ENCODE results near the gene CBFA2T3.

Gene CBFA2T3

DNA sequence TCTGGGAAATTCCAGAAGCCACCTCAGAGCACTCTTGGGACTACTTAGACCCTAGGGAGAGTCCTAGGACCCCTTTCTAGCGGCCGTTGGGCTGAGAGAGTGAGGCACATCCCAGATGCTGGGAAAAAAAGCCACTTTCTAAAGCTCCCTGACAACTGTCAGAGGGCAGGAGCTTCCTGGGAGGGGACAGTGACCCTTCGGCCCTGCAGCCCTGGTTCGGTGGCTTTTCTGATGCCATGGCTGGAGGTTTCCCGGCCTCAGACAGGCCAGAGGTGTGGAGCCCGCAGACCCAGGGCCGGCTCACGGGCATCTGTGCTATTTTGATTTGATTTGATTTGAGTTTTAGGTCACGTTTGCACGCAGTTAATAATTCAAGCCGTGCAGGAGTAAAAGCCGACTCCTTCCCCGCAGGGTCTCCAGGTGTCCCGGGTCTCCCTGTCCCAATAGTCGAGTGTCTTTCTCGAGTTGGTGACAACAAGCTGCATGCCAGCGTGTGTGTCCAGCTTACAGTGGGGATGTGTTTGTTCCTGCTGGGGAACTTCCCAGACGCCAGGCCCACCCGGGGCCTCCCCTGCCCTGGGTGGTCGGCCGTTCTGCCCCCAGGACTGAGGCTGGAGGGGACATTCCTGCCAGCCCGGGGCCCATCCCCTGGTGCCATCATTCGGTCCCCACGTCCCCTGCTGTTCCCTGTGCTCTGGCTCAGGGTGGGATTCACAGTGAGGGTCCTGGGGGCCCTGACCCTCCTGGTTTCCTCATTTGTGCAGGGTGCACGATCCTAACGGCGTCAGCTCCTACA lies 1.0 kb upstream of the CBFA2T3 start:
- no peak overlapping the region for H3K4me3 ChIP-seq (ENCODE audit: low read depth in 1 of 2, low read length in 2 of 2)
- no peaks in the 10 kb centered on the region for H3K9me3 ChIP-seq (ENCODE audit: control insufficient read depth in 1 of 2, low read length in 2 of 2)
- H3K36me3 ChIP-seq (ENCODE audit: control insufficient read depth in 1 of 2, insufficient read depth in 2 of 2, low read length in 2 of 2): no peaks in the 10 kb centered on the region
- H3K4me1 ChIP-seq (ENCODE audit: control insufficient read depth in 1 of 2, insufficient read depth in 2 of 2, low read length in 2 of 2): peaks cover 0 to 16% of the 10 kb centered on the region in 2 donors
- H3K27ac ChIP-seq (ENCODE audit: low read length): no peak overlapping the region
- no peaks in the 10 kb centered on the region for H3K27me3 ChIP-seq (ENCODE audit: low read depth, low read length)

DNA sequence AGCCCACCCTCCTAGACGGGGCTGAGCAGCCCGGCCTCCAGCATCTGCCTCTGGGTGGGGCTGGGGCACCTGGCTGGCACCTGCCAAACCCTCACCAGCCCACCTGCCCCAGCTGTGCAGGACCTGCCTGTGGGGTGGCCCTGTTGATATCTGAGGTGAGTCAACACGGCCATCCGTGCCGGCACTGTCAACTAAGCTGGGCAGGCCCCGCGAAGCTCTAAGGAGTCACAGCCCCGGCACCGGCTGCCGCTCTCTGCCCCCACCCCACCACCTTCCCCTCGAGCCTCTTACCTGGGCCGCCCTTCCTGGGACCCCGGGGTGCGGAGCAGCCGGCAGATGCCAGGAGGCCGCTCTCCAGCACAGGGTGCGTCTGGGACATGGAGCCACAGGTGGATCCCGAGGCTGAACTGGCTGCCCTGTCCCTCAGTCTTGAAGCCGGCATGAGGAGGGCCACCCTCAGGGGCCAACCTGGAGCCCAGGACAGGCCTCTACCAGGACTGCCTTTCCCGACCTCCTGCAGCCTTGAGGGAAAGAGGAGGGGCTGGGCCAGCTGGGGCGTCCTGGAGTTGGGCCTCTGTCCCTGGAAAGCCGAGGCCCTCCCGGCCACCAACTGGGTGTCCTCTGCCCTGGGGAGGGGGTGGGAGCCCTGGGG lies 515 bp downstream of the CBFA2T3 start:
- H3K27ac ChIP-seq (ENCODE audit: low read length): no peak overlapping the region
- H3K9me3 ChIP-seq (ENCODE audit: control insufficient read depth in 1 of 2, low read length in 2 of 2): no peaks in the 10 kb centered on the region
- H3K4me1 ChIP-seq (ENCODE audit: control insufficient read depth in 1 of 2, insufficient read depth in 2 of 2, low read length in 2 of 2): peaks cover 0 to 21% of the 10 kb centered on the region in 2 donors
- no peaks in the 10 kb centered on the region for H3K36me3 ChIP-seq (ENCODE audit: control insufficient read depth in 1 of 2, insufficient read depth in 2 of 2, low read length in 2 of 2)
- no peaks in the 10 kb centered on the region for H3K27me3 ChIP-seq (ENCODE audit: low read depth, low read length)
- H3K4me3 ChIP-seq (ENCODE audit: low read depth in 1 of 2, low read length in 2 of 2): peak overlapping the region in 1 of 2 donors; percentile 29

DNA sequence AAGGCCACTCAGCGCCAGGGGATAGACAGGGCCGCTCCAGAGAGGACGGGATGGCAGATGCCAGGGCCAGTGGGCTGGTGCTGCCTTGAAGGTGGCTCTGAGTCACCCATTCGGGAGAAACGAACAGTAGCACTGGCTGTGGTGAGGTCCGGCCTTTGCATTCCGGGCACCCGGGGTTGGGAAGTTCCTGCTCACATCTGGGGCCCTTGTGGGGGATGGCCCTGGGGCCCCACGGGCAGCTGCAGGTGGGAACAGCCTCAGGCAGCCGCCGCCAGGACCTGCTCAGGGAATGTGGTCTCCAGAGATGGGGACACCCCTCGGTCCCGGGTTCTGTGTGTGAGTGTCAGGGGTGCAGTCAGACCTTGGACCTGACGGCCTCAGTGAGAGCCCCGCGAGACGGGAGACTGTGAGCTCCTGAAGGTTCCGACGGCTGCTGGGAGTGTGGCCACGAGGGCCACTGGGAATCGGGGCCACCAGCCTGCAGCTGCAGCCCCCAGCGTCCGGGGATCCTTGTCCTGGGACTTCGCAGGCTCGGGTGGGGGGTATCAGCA lies 1.4 kb downstream of the CBFA2T3 start:
- Histone ChIP-seq H3K36me3 (ENCODE audit: control insufficient read depth in 1 of 2, insufficient read depth in 2 of 2, low read length in 2 of 2) (no peaks in the 10 kb centered on the region), H3K4me3 (ENCODE audit: low read depth in 1 of 2, low read length in 2 of 2) (peak overlapping the region; percentile 11 to 29), H3K4me1 (ENCODE audit: control insufficient read depth in 1 of 2, insufficient read depth in 2 of 2, low read length in 2 of 2) (peaks cover 0 to 21% of the 10 kb centered on the region in 2 donors), H3K27me3 (ENCODE audit: low read depth, low read length) (no peaks in the 10 kb centered on the region), H3K9me3 (ENCODE audit: control insufficient read depth in 1 of 2, low read length in 2 of 2) (no peaks in the 10 kb centered on the region), H3K27ac (ENCODE audit: low read length) (no peak overlapping the region)

DNA sequence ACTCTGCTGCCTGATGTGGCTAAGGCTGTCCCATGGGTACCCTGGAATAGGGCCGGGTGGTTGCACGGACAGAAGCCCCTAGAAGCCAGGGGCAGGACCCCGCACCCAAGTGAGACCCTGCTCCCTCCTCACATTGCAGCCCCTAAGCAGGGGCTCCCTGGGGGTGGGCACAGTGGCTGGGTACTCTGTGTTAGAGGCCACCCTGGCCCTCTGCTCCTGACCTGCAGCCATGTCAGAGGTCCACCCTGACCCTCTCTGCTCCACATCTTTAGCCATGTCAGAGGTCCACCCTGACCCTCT lies 2.1 kb downstream of the CBFA2T3 start:
- H3K4me1 ChIP-seq (ENCODE audit: control insufficient read depth in 1 of 2, insufficient read depth in 2 of 2, low read length in 2 of 2): peaks cover 0 to 21% of the 10 kb centered on the region in 2 donors
- no peaks in the 10 kb centered on the region for H3K27me3 ChIP-seq (ENCODE audit: low read depth, low read length)
- no peak overlapping the region for H3K27ac ChIP-seq (ENCODE audit: low read length)
- H3K9me3 ChIP-seq (ENCODE audit: control insufficient read depth in 1 of 2, low read length in 2 of 2): no peaks in the 10 kb centered on the region
- H3K36me3 ChIP-seq (ENCODE audit: control insufficient read depth in 1 of 2, insufficient read depth in 2 of 2, low read length in 2 of 2): no peaks in the 10 kb centered on the region
- no peak overlapping the region for H3K4me3 ChIP-seq (ENCODE audit: low read depth in 1 of 2, low read length in 2 of 2)

DNA sequence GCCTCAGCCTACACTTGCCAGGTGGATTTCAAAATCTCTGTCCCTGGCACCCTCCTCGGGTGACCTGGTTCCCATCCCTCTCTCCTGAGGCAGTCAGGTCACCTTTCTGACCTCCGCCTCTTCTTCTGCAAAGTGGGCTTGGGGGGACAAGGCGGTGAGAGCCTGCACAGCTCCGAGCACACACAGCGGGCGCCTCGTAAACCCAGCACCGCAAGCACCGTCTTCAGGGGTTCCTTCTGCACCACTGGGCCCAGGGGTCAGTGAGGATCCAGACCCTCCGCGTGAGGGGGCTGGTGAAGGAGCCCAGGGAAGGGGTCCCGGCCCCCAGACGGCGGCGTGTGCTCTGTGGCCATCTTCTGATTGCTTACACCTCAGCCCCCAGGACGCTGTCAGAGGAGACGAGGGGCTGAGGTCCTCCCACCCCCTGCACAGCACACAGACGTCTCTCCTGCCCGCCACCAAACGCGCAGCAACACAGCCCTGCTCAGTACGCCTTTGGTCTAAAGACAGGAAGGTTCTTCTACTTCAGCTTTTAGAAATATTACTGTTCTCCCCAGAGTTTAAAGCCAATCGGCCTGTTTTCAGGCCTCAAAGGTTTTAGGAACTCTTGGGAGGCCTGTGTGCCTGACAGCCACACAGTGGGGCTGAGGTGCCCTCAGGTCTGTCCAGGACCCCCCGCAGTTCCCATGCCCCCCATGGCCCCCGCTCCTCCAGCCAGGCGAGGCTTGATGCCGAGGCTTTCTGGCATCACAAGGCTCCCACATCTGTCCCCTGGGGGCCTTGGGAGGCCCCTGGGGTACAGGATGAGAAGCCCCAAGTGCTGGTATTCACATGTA lies 2.7 kb downstream of the CBFA2T3 start:
- Histone ChIP-seq H3K4me1 (ENCODE audit: control insufficient read depth in 1 of 2, insufficient read depth in 2 of 2, low read length in 2 of 2) (peaks cover 0 to 21% of the 10 kb centered on the region in 2 donors), H3K36me3 (ENCODE audit: control insufficient read depth in 1 of 2, insufficient read depth in 2 of 2, low read length in 2 of 2) (no peaks in the 10 kb centered on the region), H3K27ac (ENCODE audit: low read length) (no peak overlapping the region), H3K9me3 (ENCODE audit: control insufficient read depth in 1 of 2, low read length in 2 of 2) (no peaks in the 10 kb centered on the region), H3K27me3 (ENCODE audit: low read depth, low read length) (no peaks in the 10 kb centered on the region), H3K4me3 (ENCODE audit: low read depth in 1 of 2, low read length in 2 of 2) (no peak overlapping the region)

DNA sequence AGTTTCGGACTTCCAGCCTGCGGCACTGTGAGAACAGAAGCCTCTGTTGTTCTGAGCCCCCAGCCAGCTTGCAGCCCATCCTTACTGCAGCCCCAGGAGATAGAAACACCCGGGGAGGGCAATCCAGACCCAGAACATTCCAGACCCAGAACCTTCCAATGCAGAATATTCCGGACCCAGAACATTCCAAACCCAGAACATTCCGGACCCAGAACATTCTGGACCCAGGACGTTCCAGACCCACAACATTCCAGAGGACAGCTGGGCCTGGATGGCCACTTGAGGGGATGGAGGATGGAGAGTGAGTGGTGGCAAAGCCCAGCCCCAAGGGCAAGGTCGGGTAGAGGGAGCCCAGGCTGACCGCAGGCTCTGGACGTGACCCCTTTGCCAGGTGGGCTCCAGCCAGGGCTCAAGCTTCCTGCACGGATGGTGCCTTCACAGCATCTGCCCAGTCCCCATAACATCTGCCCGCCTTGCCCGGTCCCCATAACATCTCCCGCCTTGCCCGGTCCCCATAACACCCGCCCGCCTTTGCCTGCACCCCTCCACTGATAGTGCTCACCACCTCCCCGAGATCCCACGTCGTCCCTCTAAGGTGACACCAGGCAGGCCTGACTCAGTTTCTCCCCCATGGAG lies 3.5 kb downstream of the CBFA2T3 start:
- Histone ChIP-seq H3K27ac (ENCODE audit: low read length) (no peak overlapping the region), H3K9me3 (ENCODE audit: control insufficient read depth in 1 of 2, low read length in 2 of 2) (no peaks in the 10 kb centered on the region), H3K4me1 (ENCODE audit: control insufficient read depth in 1 of 2, insufficient read depth in 2 of 2, low read length in 2 of 2) (peaks cover 0 to 21% of the 10 kb centered on the region in 2 donors), H3K27me3 (ENCODE audit: low read depth, low read length) (no peaks in the 10 kb centered on the region), H3K4me3 (ENCODE audit: low read depth in 1 of 2, low read length in 2 of 2) (no peak overlapping the region), H3K36me3 (ENCODE audit: control insufficient read depth in 1 of 2, insufficient read depth in 2 of 2, low read length in 2 of 2) (no peaks in the 10 kb centered on the region)

DNA sequence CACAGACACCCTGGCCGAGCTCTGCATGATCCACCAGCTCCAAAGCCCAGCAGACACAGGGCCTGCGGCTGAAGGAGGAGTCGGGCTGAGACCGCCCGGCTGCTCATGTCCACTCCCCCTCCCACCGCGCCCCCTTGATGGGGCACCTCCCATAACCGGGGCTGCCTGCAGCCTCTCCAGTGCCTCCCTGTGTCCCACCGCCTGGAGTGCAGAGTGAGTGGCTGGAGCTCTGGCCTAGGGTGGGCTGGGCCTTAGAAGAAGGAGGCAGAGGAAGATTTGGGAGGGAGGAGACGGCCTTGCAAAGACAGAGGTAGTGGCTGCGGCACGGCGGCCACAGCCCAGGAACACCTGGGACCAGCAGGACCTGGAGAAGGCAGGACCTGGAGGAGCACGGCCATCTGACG lies 4.0 kb downstream of the CBFA2T3 start:
- no peaks in the 10 kb centered on the region for H3K36me3 ChIP-seq (ENCODE audit: control insufficient read depth in 1 of 2, insufficient read depth in 2 of 2, low read length in 2 of 2)
- no peaks in the 10 kb centered on the region for H3K9me3 ChIP-seq (ENCODE audit: control insufficient read depth in 1 of 2, low read length in 2 of 2)
- H3K27me3 ChIP-seq (ENCODE audit: low read depth, low read length): no peaks in the 10 kb centered on the region
- peaks cover 0 to 22% of the 10 kb centered on the region in 2 donors for H3K4me1 ChIP-seq (ENCODE audit: control insufficient read depth in 1 of 2, insufficient read depth in 2 of 2, low read length in 2 of 2)
- H3K27ac ChIP-seq (ENCODE audit: low read length): no peak overlapping the region
- H3K4me3 ChIP-seq (ENCODE audit: low read depth in 1 of 2, low read length in 2 of 2): no peak overlapping the region

DNA sequence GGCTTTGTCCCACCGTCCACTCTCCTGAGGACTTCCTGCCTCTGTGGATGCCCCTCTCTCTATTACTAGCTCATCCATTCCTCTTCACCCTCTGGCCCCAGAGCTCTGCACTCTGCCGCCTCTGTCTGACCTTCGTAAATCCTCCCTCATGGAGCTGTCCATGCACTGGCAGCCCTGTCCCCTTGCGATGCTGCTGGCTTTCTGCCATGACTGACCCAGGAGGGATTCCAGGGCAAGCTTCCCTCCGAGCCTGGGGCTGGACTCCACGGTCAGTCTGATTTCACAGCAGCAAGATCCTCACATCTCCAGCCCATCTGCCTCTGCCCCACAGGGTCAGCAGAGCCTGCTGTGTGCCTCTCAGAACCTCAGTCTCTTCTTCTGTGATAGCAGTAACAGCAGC lies 4.7 kb downstream of the CBFA2T3 start:
- H3K36me3 ChIP-seq (ENCODE audit: control insufficient read depth in 1 of 2, insufficient read depth in 2 of 2, low read length in 2 of 2): no peaks in the 10 kb centered on the region
- H3K4me1 ChIP-seq (ENCODE audit: control insufficient read depth in 1 of 2, insufficient read depth in 2 of 2, low read length in 2 of 2): peaks cover 0 to 20% of the 10 kb centered on the region in 2 donors
- no peak overlapping the region for H3K4me3 ChIP-seq (ENCODE audit: low read depth in 1 of 2, low read length in 2 of 2)
- H3K27ac ChIP-seq (ENCODE audit: low read length): no peak overlapping the region
- H3K9me3 ChIP-seq (ENCODE audit: control insufficient read depth in 1 of 2, low read length in 2 of 2): no peaks in the 10 kb centered on the region
- H3K27me3 ChIP-seq (ENCODE audit: low read depth, low read length): no peaks in the 10 kb centered on the region

DNA sequence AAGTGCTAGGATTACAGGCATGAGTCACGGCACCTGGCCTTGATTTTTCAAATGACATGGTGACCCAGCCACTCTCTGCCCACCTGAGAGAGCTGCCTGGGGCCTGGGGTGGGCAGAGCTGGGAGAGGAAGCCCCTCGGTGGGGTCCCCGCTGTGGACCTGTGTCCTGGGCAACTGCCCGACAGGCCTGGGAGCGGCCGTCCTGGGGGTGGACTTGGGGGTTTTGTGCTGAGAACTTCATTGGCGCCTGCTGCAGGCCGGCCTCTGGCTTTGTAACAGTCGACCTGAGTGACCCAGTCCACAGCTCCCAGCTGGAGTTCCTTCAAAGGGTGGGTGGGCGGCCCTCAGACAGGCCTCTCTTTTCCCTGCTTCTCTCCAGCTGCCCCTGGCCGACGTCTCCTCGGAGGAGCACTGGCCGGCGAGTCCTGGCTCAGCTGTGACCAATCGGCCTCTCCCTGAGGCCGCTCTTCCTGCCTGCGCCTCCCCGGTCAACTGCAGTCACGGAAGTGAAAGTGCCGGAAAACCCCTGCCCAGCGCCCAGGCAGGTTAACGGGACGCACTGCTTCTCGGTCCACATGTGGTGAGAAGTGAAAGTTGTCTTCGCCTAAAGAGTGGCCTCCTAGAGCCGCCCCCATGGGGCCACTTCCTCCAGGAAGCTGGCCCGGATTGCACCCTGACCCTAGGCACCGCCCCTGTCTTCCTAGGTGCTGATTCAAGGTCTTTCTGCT lies 5.5 kb downstream of the CBFA2T3 start:
- H3K4me1 ChIP-seq (ENCODE audit: control insufficient read depth in 1 of 2, insufficient read depth in 2 of 2, low read length in 2 of 2): peaks cover 0 to 19% of the 10 kb centered on the region in 2 donors
- no peaks in the 10 kb centered on the region for H3K9me3 ChIP-seq (ENCODE audit: control insufficient read depth in 1 of 2, low read length in 2 of 2)

DNA sequence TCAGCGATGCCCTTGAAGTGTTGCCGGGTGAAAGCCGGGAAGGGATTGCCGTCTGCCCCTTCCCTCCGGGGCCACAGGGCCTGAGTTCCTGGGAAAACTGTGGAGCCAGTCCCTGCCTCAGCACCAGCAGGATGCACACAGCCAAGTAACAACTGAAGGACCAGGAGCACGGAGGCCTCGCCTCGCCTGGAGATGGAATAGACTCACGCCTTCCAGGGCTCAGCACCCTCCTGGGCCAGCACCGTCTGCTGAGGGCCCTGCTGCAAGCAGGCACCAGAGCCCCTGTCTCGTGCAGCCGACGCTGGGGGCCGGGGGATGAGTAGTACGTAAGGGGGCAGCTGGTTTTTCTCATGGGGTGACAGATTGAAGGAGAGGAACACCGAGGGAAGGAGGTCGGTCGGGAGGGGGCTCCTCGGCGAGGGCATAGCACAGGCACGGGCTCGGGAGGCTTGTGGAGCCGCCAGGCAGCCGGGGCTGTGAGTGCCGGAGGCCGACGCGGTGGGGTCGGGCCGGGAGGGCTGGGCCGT lies 6.4 kb downstream of the CBFA2T3 start:
- peaks cover 0 to 19% of the 10 kb centered on the region in 2 donors for H3K4me1 ChIP-seq (ENCODE audit: control insufficient read depth in 1 of 2, insufficient read depth in 2 of 2, low read length in 2 of 2)
- H3K27ac ChIP-seq (ENCODE audit: low read length): no peak overlapping the region
- H3K9me3 ChIP-seq (ENCODE audit: control insufficient read depth in 1 of 2, low read length in 2 of 2): no peaks in the 10 kb centered on the region
- no peak overlapping the region for H3K4me3 ChIP-seq (ENCODE audit: low read depth in 1 of 2, low read length in 2 of 2)
- H3K36me3 ChIP-seq (ENCODE audit: control insufficient read depth in 1 of 2, insufficient read depth in 2 of 2, low read length in 2 of 2): no peaks in the 10 kb centered on the region
- H3K27me3 ChIP-seq (ENCODE audit: low read depth, low read length): no peaks in the 10 kb centered on the region

More for the DNA sequence above, 5.5 kb downstream of the CBFA2T3 start:
- Histone ChIP-seq H3K4me3 (ENCODE audit: low read depth in 1 of 2, low read length in 2 of 2) (no peak overlapping the region), H3K27ac (ENCODE audit: low read length) (no peak overlapping the region), H3K27me3 (ENCODE audit: low read depth, low read length) (no peaks in the 10 kb centered on the region), H3K36me3 (ENCODE audit: control insufficient read depth in 1 of 2, insufficient read depth in 2 of 2, low read length in 2 of 2) (no peaks in the 10 kb centered on the region)

Measured in muscle layer of duodenum (tissue), 2 donors.